Mesothelial cell of epicardium (in vitro differentiated cells): ENCODE measurements around the gene CELF5. TPM values are rescaled to one million over a fixed set of nuclear protein-coding genes. Genes with fewer than 3 reads are reported as not detected.

Experiments used
- DNase-seq, 2 experiments: peaks; one replicate each; pipeline ENCODE4 v3.0.0; 2021; ENCODE audit warnings: low spot score in 2 of 2; ENCODE audit not compliant: unreplicated experiment in 2 of 2
- H3K27ac Mint-ChIP-seq: 2 replicates; pipeline ENCODE4 v1.8.0; 2021; ENCODE audit warnings: mixed read lengths
- H3K27me3 Mint-ChIP-seq: 2 replicates; pipeline ENCODE4 v1.8.0; 2021; ENCODE audit warnings: low read depth, mixed read lengths
- H3K36me3 Mint-ChIP-seq: 2 replicates; pipeline ENCODE4 v1.8.0; 2021; ENCODE audit warnings: mixed read lengths
- H3K4me1 Mint-ChIP-seq: 2 replicates; pipeline ENCODE4 v1.8.0; 2021; ENCODE audit warnings: mixed read lengths
- H3K4me3 Mint-ChIP-seq: 2 replicates; pipeline ENCODE4 v1.8.0; 2021; ENCODE audit warnings: mild to moderate bottlenecking, moderate library complexity, mixed read lengths
- H3K9me3 Mint-ChIP-seq: 2 replicates; pipeline ENCODE4 v1.8.0; 2021; ENCODE audit warnings: mixed read lengths
- CTCF ChIP-seq: fragments of 200-600 bp; sonication (generic); IDR thresholded peaks from one replicate; pipeline ENCODE4 v1.5.0; 2021; ENCODE audit warnings: antibody characterized with exemption; ENCODE audit not compliant: unreplicated experiment
- total RNA-seq: library from RNA; stranded (reverse); gene quantifications from 3 replicates; pipeline ENCODE4 v1.2.1, GENCODE V29; 2021

Gene CELF5
- total RNA-seq, 1 donor from 2014 or later = 2.4 TPM

- H3K9me3 Mint-ChIP-seq = peaks cover 9% of the 10 kb centered on the region
- no peak overlapping the region for H3K4me3 Mint-ChIP-seq
Observed at GRCh38 chr19:3253270-3253669, 28.8 kb downstream of the CELF5 start.

GRCh38 chr19:3254520-3254919, 30.1 kb downstream of the CELF5 start:
- Mint-ChIP-seq H3K36me3 (no peaks in the 10 kb centered on the region), H3K4me1 (no peaks in the 10 kb centered on the region), H3K27me3 (peaks cover 17% of the 10 kb centered on the region), H3K9me3 (peaks cover 9% of the 10 kb centered on the region), H3K27ac (no peak overlapping the region), H3K4me3 (no peak overlapping the region)
- DNase-seq = no peak
- no peak for TF ChIP-seq CTCF

More at GRCh38 chr19:3253270-3253669, 28.8 kb downstream of the CELF5 start:
- Mint-ChIP-seq H3K27me3 (peaks cover 12% of the 10 kb centered on the region), H3K27ac (no peak overlapping the region), H3K4me1 (no peaks in the 10 kb centered on the region), H3K36me3 (no peaks in the 10 kb centered on the region)
- no peak for TF ChIP-seq CTCF
- DNase-seq = no peak

GRCh38 chr19:3257071-3257470, 32.6 kb downstream of the CELF5 start:
- no peaks in the 10 kb centered on the region for H3K4me1 Mint-ChIP-seq
- H3K9me3 Mint-ChIP-seq = peaks cover 4% of the 10 kb centered on the region
- DNase-seq = no peak
- no peak overlapping the region for H3K4me3 Mint-ChIP-seq
- no peaks in the 10 kb centered on the region for H3K36me3 Mint-ChIP-seq
- no peak for TF ChIP-seq CTCF
- H3K27me3 Mint-ChIP-seq = peaks cover 21% of the 10 kb centered on the region
- no peak overlapping the region for H3K27ac Mint-ChIP-seq

GRCh38 chr19:3262362-3262761, 37.9 kb downstream of the CELF5 start:
- H3K4me1 Mint-ChIP-seq = no peaks in the 10 kb centered on the region

GRCh38 chr19:3263866-3264265, 39.4 kb downstream of the CELF5 start:
- Mint-ChIP-seq H3K9me3 (peaks cover 4% of the 10 kb centered on the region), H3K27ac (no peak overlapping the region), H3K27me3 (peaks cover 37% of the 10 kb centered on the region), H3K4me3 (no peak overlapping the region), H3K36me3 (no peaks in the 10 kb centered on the region), H3K4me1 (no peaks in the 10 kb centered on the region)
- no peak for TF ChIP-seq CTCF
- no peak for DNase-seq

More at GRCh38 chr19:3262362-3262761, 37.9 kb downstream of the CELF5 start:
- peaks cover 27% of the 10 kb centered on the region for H3K27me3 Mint-ChIP-seq
- H3K4me3 Mint-ChIP-seq = no peak overlapping the region
- DNase-seq = no peak
- no peak overlapping the region for H3K27ac Mint-ChIP-seq
- no peak for TF ChIP-seq CTCF
- H3K36me3 Mint-ChIP-seq = no peaks in the 10 kb centered on the region
- peaks cover 4% of the 10 kb centered on the region for H3K9me3 Mint-ChIP-seq

- H3K9me3 Mint-ChIP-seq = peaks cover 4% of the 10 kb centered on the region
- no peaks in the 10 kb centered on the region for H3K36me3 Mint-ChIP-seq
- no peak for TF ChIP-seq CTCF
- DNase-seq = no peak
- H3K4me1 Mint-ChIP-seq = no peaks in the 10 kb centered on the region
- no peak overlapping the region for H3K27ac Mint-ChIP-seq
- H3K4me3 Mint-ChIP-seq = no peak overlapping the region
- peaks cover 44% of the 10 kb centered on the region for H3K27me3 Mint-ChIP-seq
Observed at GRCh38 chr19:3265432-3265831, 41.0 kb downstream of the CELF5 start.
